ENCODE data around the gene GALNT9.
A peak's percentile ranks its signal among the peaks of the same experiment; 100 is the strongest.
"Not testable (repeated sequence)": the region's sequence is repeated elsewhere in the genome, so short reads cannot be mapped to it uniquely, and the experiment has no call there.

GALNT9 gene

GRCh38 chr12:132195242-132195641 is 134.1 kb downstream of the GALNT9 start:
- not testable (repeated sequence) for DNase-seq

GRCh38 chr12:132194556-132194955 is 134.8 kb downstream of the GALNT9 start:
- no peak for DNase-seq

- DNase-seq: no peak
These were observed 135.3 kb downstream of the GALNT9 start for GRCh38 chr12:132194056-132194455.

- no peak for DNase-seq
These were observed 137.5 kb downstream of the GALNT9 start for GRCh38 chr12:132191715-132192553.

- no peak for DNase-seq
These were observed 138.4 kb downstream of the GALNT9 start for GRCh38 chr12:132190834-132191500.

- DNase-seq: no peak
These were observed 139.2 kb downstream of the GALNT9 start for GRCh38 chr12:132190012-132190755.

- DNase-seq: peak; percentile 95
These were observed 139.9 kb downstream of the GALNT9 start for GRCh38 chr12:132189378-132190011.

GRCh38 chr12:132188916-132189325 is 140.5 kb downstream of the GALNT9 start:
- DNase-seq: no peak

GRCh38 chr12:132188451-132188901 is 140.9 kb downstream of the GALNT9 start:
- no peak for DNase-seq

GRCh38 chr12:132187646-132188450 is 141.5 kb downstream of the GALNT9 start:
- no peak for DNase-seq

GRCh38 chr12:132186857-132187620 is 142.3 kb downstream of the GALNT9 start:
- no peak for DNase-seq

- DNase-seq: no peak
These were observed 143.1 kb downstream of the GALNT9 start for GRCh38 chr12:132186208-132186856.

GRCh38 chr12:132185705-132186104 is 143.7 kb downstream of the GALNT9 start:
- no peak for DNase-seq

- no peak for DNase-seq
These were observed 146.6 kb downstream of the GALNT9 start for GRCh38 chr12:132182711-132183365.

GRCh38 chr12:132182206-132182710 is 147.1 kb downstream of the GALNT9 start:
- no peak for DNase-seq

- DNase-seq: no peak
These were observed 147.7 kb downstream of the GALNT9 start for GRCh38 chr12:132181570-132182200.

- DNase-seq: no peak
These were observed 148.5 kb downstream of the GALNT9 start for GRCh38 chr12:132180648-132181546.

Measured in CD4-positive, alpha-beta T cell treated with Interferon gamma for 1 hour (primary cell).